ENCODE data around the gene TRPM3.

DNA sequence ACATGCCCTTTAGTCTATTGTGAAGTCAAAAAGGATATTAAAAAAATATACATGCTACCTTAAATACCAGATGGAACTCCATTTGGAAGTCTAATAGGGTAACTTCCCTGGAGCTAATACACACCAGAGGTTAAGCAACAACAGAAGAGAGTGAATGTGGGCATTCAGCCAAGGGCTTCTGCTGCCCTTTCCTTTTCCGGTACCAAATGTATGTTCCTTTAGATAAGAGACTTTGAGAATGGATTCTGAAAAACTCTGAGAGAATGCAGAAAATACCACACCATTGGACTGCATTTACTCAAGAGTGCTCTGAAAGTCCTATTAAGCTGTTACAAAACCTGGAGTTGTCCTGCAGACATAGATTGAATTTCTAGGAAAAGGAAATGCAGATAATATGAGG, 23.8 kb upstream of the TRPM3 start:
- TF ChIP-seq CTCF (conservative IDR thresholded peaks at IDR 0.05) (no peak), ZFX (IDR thresholded peaks at IDR 0.05) (no peak)

Measured in C4-2B (cell line).